H9 (cell line): ENCODE results near the gene OR52M1. TPM values are rescaled to one million over a fixed set of nuclear protein-coding genes. Genes with fewer than 3 reads are reported as not detected.

Source experiments
- DNase-seq: peaks from one replicate; pipeline ENCODE4 v3.0.0-alpha.2; 2017
- H2AFZ ChIP-seq: one replicate; pipeline ENCODE4 v1.6.1; 2013; ENCODE audit warnings: mild to moderate bottlenecking, low read length, control low read depth, moderate library complexity
- H2AK5ac ChIP-seq: 2 replicates; pipeline ENCODE4 v1.6.1; 2013; ENCODE audit warnings: low read length, control low read depth, mixed read lengths; ENCODE audit not compliant: insufficient read length
- H2BK120ac ChIP-seq: one replicate; pipeline ENCODE4 v1.6.1; 2013; ENCODE audit warnings: low read depth, mild to moderate bottlenecking, low read length, control low read depth, inconsistent platforms; ENCODE audit not compliant: poor library complexity, severe bottlenecking
- H2BK12ac ChIP-seq: 2 replicates; pipeline ENCODE4 v1.6.1; 2013; ENCODE audit warnings: low read length, control low read depth, mixed read lengths, low read depth; ENCODE audit not compliant: insufficient read length
- H2BK15ac ChIP-seq: 2 replicates; pipeline ENCODE4 v1.6.1; 2013; ENCODE audit warnings: low read depth, low read length, control low read depth
- H2BK20ac ChIP-seq: one replicate; pipeline ENCODE4 v1.6.1; 2013; ENCODE audit warnings: low read depth, mild to moderate bottlenecking, low read length, control low read depth, inconsistent platforms; ENCODE audit not compliant: poor library complexity, severe bottlenecking
- H2BK5ac ChIP-seq: 2 replicates; pipeline ENCODE4 v1.6.1; 2013; ENCODE audit warnings: low read length, control low read depth, mixed read lengths; ENCODE audit not compliant: insufficient read length
- H3K14ac ChIP-seq: 2 replicates; pipeline ENCODE4 v1.6.1; 2013; ENCODE audit warnings: low read length, control low read depth; ENCODE audit not compliant: insufficient read depth
- H3K18ac ChIP-seq: 2 replicates; pipeline ENCODE4 v1.6.1; 2013; ENCODE audit warnings: low read depth, mild to moderate bottlenecking, mixed read lengths, low read length, control low read depth; ENCODE audit not compliant: insufficient read length
- H3K23ac ChIP-seq: 2 replicates; pipeline ENCODE4 v1.6.1; 2013; ENCODE audit warnings: low read length, control low read depth, mixed read lengths, low read depth; ENCODE audit not compliant: insufficient read length
- H3K23me2 ChIP-seq: 2 replicates; pipeline ENCODE4 v1.6.1; 2013; ENCODE audit warnings: low read depth, mild to moderate bottlenecking, mixed read lengths, low read length, control low read depth; ENCODE audit not compliant: insufficient read length, poor library complexity, severe bottlenecking
- H3K27ac ChIP-seq: 2 replicates; pipeline ENCODE4 v1.5.1; 2013; ENCODE audit warnings: low read length, control low read depth, mixed read lengths, low read depth; ENCODE audit not compliant: insufficient read length
- H3K27me3 ChIP-seq: 2 replicates; pipeline ENCODE4 v1.6.1; 2013; ENCODE audit warnings: low read length, control low read depth, inconsistent platforms; ENCODE audit not compliant: insufficient read depth
- H3K4ac ChIP-seq: 2 replicates; pipeline ENCODE4 v1.6.1; 2013; ENCODE audit warnings: low read depth, mild to moderate bottlenecking, control low read depth, inconsistent platforms, low read length, moderate library complexity
- H3K4me1 ChIP-seq: 2 replicates; pipeline ENCODE4 v1.6.1; 2013; ENCODE audit warnings: low read length, control low read depth, inconsistent platforms; ENCODE audit not compliant: insufficient read depth
- H3K4me2 ChIP-seq: 2 replicates; pipeline ENCODE4 v1.6.1; 2013; ENCODE audit warnings: low read length, control low read depth, mixed read lengths; ENCODE audit not compliant: insufficient read length, insufficient read depth
- H3K56ac ChIP-seq: 2 replicates; pipeline ENCODE4 v1.6.1; 2013; ENCODE audit warnings: low read depth, mild to moderate bottlenecking, mixed read lengths, low read length, control low read depth; ENCODE audit not compliant: insufficient read length
- H3K79me1 ChIP-seq: 2 replicates; pipeline ENCODE4 v1.6.1; 2013; ENCODE audit warnings: low read depth, mild to moderate bottlenecking, moderate library complexity, low read length, control low read depth, inconsistent platforms; ENCODE audit not compliant: insufficient read depth, poor library complexity, severe bottlenecking
- H3K79me2 ChIP-seq: 2 replicates; pipeline ENCODE4 v1.6.1; 2013; ENCODE audit warnings: low read length, control low read depth, inconsistent platforms; ENCODE audit not compliant: insufficient read depth
- H3K9ac ChIP-seq: 2 replicates; pipeline ENCODE4 v1.6.1; 2013; ENCODE audit warnings: low read length, control low read depth, mixed read lengths; ENCODE audit not compliant: insufficient read length; ENCODE audit errors: extremely low read depth
- H3K9me3 ChIP-seq: one replicate; pipeline ENCODE4 v1.6.1; 2013; ENCODE audit warnings: low read depth, low read length, inconsistent platforms; ENCODE audit not compliant: control insufficient read depth
- H3T11ph ChIP-seq: one replicate; pipeline ENCODE4 v1.6.1; 2013; ENCODE audit warnings: mild to moderate bottlenecking, low read length, control low read depth, inconsistent platforms
- H4K20me1 ChIP-seq: one replicate; pipeline ENCODE4 v1.6.1; 2013; ENCODE audit not compliant: control insufficient read depth, insufficient read length, insufficient read depth
- H4K5ac ChIP-seq: 2 replicates; pipeline ENCODE4 v1.6.1; 2013; ENCODE audit warnings: low read depth, mild to moderate bottlenecking, mixed read lengths, low read length, control low read depth; ENCODE audit not compliant: insufficient read length
- H4K8ac ChIP-seq: replicated peaks from 2 replicates; pipeline ENCODE4 v1.6.1; 2013; ENCODE audit warnings: low read length, control low read depth, mixed read lengths, low read depth; ENCODE audit not compliant: insufficient read length
- H4K91ac ChIP-seq: 2 replicates; pipeline ENCODE4 v1.6.1; 2013; ENCODE audit warnings: low read depth, mild to moderate bottlenecking, moderate library complexity, mixed read lengths, low read length, control low read depth; ENCODE audit not compliant: insufficient read length
- H3K27ac Mint-ChIP-seq, 3 experiments: 2 replicates in 2 of 3; 3 replicates in 1 of 3; pipeline ENCODE4 v1.8.0; 2020 to 2021; ENCODE audit warnings: mixed read lengths in 3 of 3, mild to moderate bottlenecking in 1 of 3, moderate library complexity in 1 of 3
- H3K27me3 Mint-ChIP-seq: 2 replicates; pipeline ENCODE4 v1.8.0; 2021; ENCODE audit warnings: low read depth, mild to moderate bottlenecking, moderate library complexity, mixed read lengths
- H3K36me3 Mint-ChIP-seq, 3 experiments: 2 replicates in 2 of 3; 3 replicates in 1 of 3; pipeline ENCODE4 v1.8.0; 2020 to 2021; ENCODE audit warnings: low read depth in 3 of 3, mixed read lengths in 3 of 3; ENCODE audit not compliant: insufficient read depth in 1 of 3
- H3K4me1 Mint-ChIP-seq, 2 experiments: 2 replicates each; pipeline ENCODE4 v1.8.0; 2020; ENCODE audit warnings: mixed read lengths in 2 of 2
- H3K4me3 Mint-ChIP-seq, 2 experiments: 2 replicates in 1 of 2; 3 replicates in 1 of 2; pipeline ENCODE4 v1.8.0; 2020 to 2021; ENCODE audit warnings: mild to moderate bottlenecking in 2 of 2, mixed read lengths in 2 of 2, moderate library complexity in 1 of 2
- H3K9me3 Mint-ChIP-seq, 2 experiments: 2 replicates in 1 of 2; 3 replicates in 1 of 2; pipeline ENCODE4 v1.8.0; 2020; ENCODE audit warnings: mild to moderate bottlenecking in 2 of 2, mixed read lengths in 2 of 2, moderate library complexity in 1 of 2
- CTCF ChIP-seq: fragments of 200-600 bp; sonication (generic); conservative IDR thresholded peaks from 3 replicates; pipeline ENCODE4 v1.8.0; 2021; ENCODE audit warnings: antibody characterized with exemption, mild to moderate bottlenecking
- WGBS: extraction: QIAGEN DNeasy Blood & Tissue Kit; methylation state at CpG from one replicate; pipeline ENCODE4 v1.1.7; 2013; ENCODE audit warnings: missing lambda C conversion rate, low lambda C conversion rate, mixed read lengths; ENCODE audit not compliant: insufficient read length; ENCODE audit errors: extremely low coverage; 5-methylcytosine and 5-hydroxymethylcytosine counted together
- total RNA-seq: library from RNA; stranded (reverse); gene quantifications from 2 replicates; pipeline ENCODE4 v1.2.1, GENCODE V29; 2021

OR52M1 gene
- total RNA-seq, 1 experiment from 2014 or later = not detected

- Histone ChIP-seq H3K14ac (no peak overlapping the region), H3K18ac (no peak overlapping the region), H3K4me2 (no peak overlapping the region), H3K79me2 (no peaks in the 10 kb centered on the region), H3K27ac (no peak overlapping the region), H3K79me1 (no peaks in the 10 kb centered on the region), H3T11ph (no peak overlapping the region), H3K4ac (no peak overlapping the region), H4K20me1 (no peaks in the 10 kb centered on the region), H4K5ac (no peak overlapping the region), H3K23me2 (no peaks in the 10 kb centered on the region), H4K91ac (no peak overlapping the region), H3K4me1 (no peaks in the 10 kb centered on the region), H2BK15ac (no peak overlapping the region), H2BK20ac (no peak overlapping the region), H3K23ac (no peak overlapping the region), H3K56ac (no peak overlapping the region), H4K8ac (no peak overlapping the region), H3K9ac (no peak overlapping the region), H2AFZ (no peak overlapping the region), H2BK120ac (no peak overlapping the region), H2AK5ac (no peak overlapping the region), H2BK12ac (no peak overlapping the region), H3K9me3 (no peaks in the 10 kb centered on the region), H2BK5ac (no peak overlapping the region), H3K27me3 (no peaks in the 10 kb centered on the region)
- Mint-ChIP-seq H3K36me3 (no peaks in the 10 kb centered on the region), H3K27me3 (peaks cover 7% of the 10 kb centered on the region), H3K27ac (no peak overlapping the region; a peak in 1 of 7 replicates), H3K9me3 (peaks cover 5 to 6% of the 10 kb centered on the region in 2 experiments; a peak in 4 of 5 replicates), H3K4me3 (no peak overlapping the region), H3K4me1 (no peaks in the 10 kb centered on the region)
- no peak for DNase-seq
- WGBS = no CpG with 5 or more reads among the region's 5 CpGs
- no peak for TF ChIP-seq CTCF
These were observed 33.4 kb upstream of the OR52M1 start for GRCh38 chr11:4511282-4512245.
